HL-60/S4 treated with retinoic acid at 250 ng/mL for 4 days and 3 days (cell line): ENCODE measurements around the gene ATR.

ENCODE experiments used
- in situ Hi-C: fragments of 300-500 bp; cut with MboI; formaldehyde crosslinking; loops from 2 replicates; pipeline ENCODE4 v1.7.0; 2022; ENCODE audit warnings: low sequenced_read_pairs

ATR gene

GRCh38 chr3:142534543-142534942 lies 44.0 kb downstream of the ATR start:
- in situ Hi-C loops, result no loop called here

- in situ Hi-C loops, result no loop called here
These were observed 48.2 kb downstream of the ATR start for GRCh38 chr3:142530296-142530695.

DNA sequence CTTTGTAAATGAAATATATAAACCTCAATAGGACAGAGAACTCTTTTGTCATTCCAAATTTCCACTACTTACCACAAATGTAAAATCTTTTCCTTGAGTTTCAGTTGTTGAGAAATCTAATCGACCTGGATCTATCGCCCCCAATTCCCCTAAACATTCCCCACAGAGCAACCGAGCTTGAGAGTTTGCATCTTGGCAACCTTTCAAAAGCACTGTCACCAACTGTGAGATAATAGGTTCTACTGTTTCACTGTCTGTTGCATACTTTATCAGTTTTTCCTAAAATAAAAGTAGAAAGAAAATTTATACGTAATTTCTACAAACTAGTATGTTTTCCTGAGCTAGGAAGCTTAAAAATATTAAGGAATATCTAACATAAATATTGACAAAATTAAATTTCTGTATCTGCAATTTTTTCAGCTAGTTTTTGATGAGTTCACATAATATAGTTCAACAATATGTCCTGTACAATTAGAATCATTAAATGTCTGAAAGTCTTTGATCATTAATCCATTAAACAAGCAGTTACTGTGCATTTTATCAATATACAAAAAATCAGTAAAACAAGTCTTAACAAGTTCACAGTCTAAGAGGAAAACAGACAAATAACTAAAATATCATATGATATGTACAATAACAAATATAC lies 54.5 kb downstream of the ATR start:
- in situ Hi-C loops, result no loop called here

DNA sequence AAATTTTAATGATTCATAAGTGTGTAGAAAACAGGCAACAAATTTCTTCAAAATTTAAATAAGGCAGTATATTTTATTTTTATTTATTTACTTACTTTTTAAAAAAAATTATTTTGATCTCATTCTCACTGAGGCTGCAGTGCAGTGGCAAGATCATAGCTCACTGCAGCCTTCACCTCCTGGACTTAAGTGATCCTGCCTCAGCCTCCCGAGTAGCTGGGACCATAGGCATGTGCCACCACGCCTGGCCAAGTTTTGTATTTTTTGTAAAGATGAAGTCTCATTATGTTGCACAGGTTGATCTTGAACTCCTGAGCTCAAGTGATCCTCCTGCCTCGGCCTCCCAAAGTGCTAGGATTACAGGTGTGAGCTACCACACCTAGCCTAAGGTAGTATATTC lies 69.5 kb downstream of the ATR start:
- in situ Hi-C loops, result no loop called here

- in situ Hi-C loops, result no loop called here
These were observed 71.3 kb downstream of the ATR start for GRCh38 chr3:142507241-142507640.

DNA sequence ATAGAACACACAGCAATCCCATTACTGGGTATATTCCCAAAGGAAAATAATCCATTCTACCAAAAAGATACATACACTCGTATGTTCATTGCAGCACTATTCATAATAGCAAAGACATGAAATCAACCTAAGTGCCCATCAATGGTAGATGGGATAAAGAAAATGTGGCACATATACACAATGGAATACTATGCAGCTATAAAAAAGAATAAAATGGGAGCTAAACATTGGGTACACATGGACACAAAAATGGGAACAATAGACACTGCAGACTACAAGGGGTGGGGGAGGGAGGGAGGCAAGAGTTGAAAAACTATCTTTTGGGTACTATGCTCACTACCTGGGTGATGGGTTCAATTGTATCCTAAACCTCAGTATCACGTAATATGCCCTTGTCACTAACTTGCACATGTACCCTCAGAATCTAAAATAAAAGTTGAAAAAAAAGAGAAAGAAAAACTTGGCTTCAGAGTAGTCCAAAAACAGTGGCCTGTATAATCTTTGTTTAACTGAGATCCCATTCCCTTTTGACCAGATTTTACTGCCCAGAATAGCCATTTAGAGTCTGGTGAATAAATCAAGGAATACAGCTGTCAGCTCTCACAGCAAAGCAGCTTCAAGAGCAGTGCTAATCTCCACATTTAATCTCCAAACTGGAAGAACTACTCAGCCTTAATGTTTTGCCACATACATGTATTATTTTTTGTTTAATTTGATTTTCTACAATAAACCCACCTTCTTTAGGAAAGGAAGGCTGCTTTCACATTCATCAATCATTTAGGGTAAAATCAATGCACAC lies 76.1 kb downstream of the ATR start:
- in situ Hi-C loops, result no loop called here

GRCh38 chr3:142501004-142501926 lies 77.3 kb downstream of the ATR start:
- in situ Hi-C loops, result no loop called here

- in situ Hi-C loops, result no loop called here
These were observed 78.3 kb downstream of the ATR start for GRCh38 chr3:142500211-142500610.

- in situ Hi-C loops, result no loop called here
These were observed 79.9 kb downstream of the ATR start for GRCh38 chr3:142498397-142499180.

- in situ Hi-C loops, result no loop called here
These were observed 80.8 kb downstream of the ATR start for GRCh38 chr3:142497729-142498128.

- in situ Hi-C loops, result no loop called here
These were observed 83.4 kb downstream of the ATR start for GRCh38 chr3:142495103-142495502.

GRCh38 chr3:142492184-142492583 lies 86.3 kb downstream of the ATR start:
- in situ Hi-C loops, result no loop called here

- in situ Hi-C loops, result no loop called here
These were observed 88.8 kb downstream of the ATR start for GRCh38 chr3:142489572-142490323.

DNA sequence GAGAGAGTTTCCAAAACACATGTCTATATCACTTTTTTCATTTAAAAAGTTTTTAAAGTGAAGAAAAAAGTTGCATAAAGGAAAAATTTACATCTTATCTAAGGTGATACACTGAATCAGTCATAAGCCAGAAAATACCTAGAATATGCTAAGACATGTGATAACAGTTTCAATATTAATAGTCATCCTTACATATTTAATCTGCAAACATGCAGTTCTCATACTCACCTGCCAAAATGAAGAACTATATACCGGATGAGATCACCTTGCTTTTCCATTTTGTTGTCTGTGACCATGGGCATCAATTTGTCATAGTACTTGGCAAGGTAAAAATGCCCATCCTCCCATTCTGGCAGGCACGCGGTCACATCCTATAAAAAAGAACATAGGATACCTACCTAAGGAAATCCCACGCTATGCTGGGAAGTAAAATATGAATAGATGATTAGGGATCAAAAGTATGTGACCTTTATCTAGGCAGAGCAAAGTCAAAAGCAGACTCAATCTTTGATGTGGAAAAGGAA lies 93.6 kb downstream of the ATR start:
- in situ Hi-C loops, result no loop called here

DNA sequence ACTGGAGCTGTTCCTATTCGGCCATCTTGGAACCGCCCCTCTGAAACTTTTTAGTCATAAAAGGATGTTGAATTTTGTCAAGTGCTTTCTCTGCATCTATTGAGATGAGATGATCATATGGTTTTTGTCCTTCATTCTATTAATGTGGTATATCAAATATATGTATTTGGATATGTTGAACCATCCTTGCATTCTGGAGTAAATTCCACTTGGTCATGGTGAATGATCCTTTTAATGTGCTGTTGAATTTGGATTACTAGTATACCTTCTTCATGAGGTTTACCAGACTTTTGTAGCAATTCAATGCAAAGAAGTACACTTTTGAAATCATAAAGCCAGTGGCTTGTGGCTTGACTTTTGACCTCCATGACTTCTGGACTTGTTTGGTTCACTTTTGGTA lies 97.3 kb downstream of the ATR start:
- in situ Hi-C loops, result no loop called here

DNA sequence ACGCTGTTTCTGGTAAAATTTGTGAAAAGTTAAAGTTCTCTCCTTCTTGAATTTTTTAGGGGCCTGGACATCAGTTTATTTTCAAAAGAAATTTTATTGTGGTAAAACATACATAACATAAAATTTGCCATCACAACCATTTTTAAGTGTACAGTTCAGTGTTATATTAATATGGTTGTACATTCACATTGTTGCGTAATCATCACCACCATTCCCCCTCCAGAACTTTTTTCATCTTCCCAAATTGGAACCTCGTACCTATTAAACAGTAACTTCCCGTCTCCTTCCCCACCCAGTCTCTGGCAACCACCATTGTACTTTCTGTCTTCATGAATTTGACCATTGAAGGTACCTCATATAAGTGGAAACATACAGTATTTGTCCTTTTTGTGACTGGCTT lies 107.7 kb downstream of the ATR start:
- in situ Hi-C loops, result no loop called here

- in situ Hi-C loops, result no loop called here
These were observed 110.1 kb downstream of the ATR start for GRCh38 chr3:142468456-142468855.

GRCh38 chr3:142467768-142468167 lies 110.8 kb downstream of the ATR start:
- in situ Hi-C loops, result no loop called here

GRCh38 chr3:142460689-142461088 lies 117.8 kb downstream of the ATR start:
- in situ Hi-C loops, result no loop called here

DNA sequence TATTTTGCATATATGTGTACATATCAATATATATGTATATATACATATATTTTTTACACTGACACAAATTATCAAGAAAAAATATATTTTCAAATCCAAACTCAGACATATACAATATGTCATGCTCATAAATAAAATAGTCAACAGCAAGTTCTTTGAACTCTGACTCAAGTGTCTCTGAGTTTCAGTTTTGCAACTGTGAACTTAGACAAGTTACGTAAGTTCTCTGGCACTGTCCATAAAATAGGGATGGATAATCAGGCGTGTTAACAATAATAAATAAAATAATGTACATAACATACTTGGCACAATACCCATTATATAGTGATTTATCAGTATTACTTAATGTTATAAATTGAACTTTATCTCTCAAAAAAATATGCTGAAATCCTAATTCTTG lies 118.6 kb downstream of the ATR start:
- in situ Hi-C loops, result no loop called here
